ENCODE results near the gene CHRDL1. TPM values are rescaled to one million over a fixed set of nuclear protein-coding genes. Genes with fewer than 3 reads are reported as not detected.

The CHRDL1 gene
- total RNA-seq, 4 donors from 2014 or later, result 4.1 to 12.5 (median 7.6) TPM

- no peak overlapping the region for H3K27ac ChIP-seq
- H3K9me3 ChIP-seq, result no peaks in the 10 kb centered on the region
- TF ChIP-seq CTCF (IDR thresholded peaks at IDR 0.05) (no peak), POLR2A (IDR thresholded peaks at IDR 0.05) (no peak)
- no peaks in the 10 kb centered on the region for H3K27me3 ChIP-seq
- no peaks in the 10 kb centered on the region for H3K36me3 ChIP-seq
- H3K4me1 ChIP-seq, result no peaks in the 10 kb centered on the region
- no peak overlapping the region for H3K4me3 ChIP-seq
- no peak for DNase-seq
Measured at GRCh38 chrX:110741213-110741796, 54.3 kb downstream of the CHRDL1 start.

- H3K4me3 ChIP-seq, result no peak overlapping the region
- H3K27me3 ChIP-seq, result no peaks in the 10 kb centered on the region
- no peaks in the 10 kb centered on the region for H3K36me3 ChIP-seq
- H3K4me1 ChIP-seq, result no peaks in the 10 kb centered on the region
- H3K27ac ChIP-seq, result no peak overlapping the region
- no peak for TF ChIP-seq CTCF (IDR thresholded peaks at IDR 0.05)
- no peak for TF ChIP-seq POLR2A (IDR thresholded peaks at IDR 0.05)
- DNase-seq, result no peak
- H3K9me3 ChIP-seq, result no peaks in the 10 kb centered on the region
Measured at GRCh38 chrX:110734894-110735541, 60.6 kb downstream of the CHRDL1 start.

GRCh38 chrX:110734271-110734670, 61.3 kb downstream of the CHRDL1 start:
- no peaks in the 10 kb centered on the region for H3K9me3 ChIP-seq
- H3K4me1 ChIP-seq, result no peaks in the 10 kb centered on the region
- H3K27ac ChIP-seq, result no peak overlapping the region
- TF ChIP-seq CTCF (IDR thresholded peaks at IDR 0.05), result no peak
- TF ChIP-seq POLR2A (IDR thresholded peaks at IDR 0.05), result no peak
- no peaks in the 10 kb centered on the region for H3K36me3 ChIP-seq
- H3K4me3 ChIP-seq, result no peak overlapping the region
- DNase-seq, result no peak
- H3K27me3 ChIP-seq, result no peaks in the 10 kb centered on the region

- TF ChIP-seq CTCF (IDR thresholded peaks at IDR 0.05) (no peak), POLR2A (IDR thresholded peaks at IDR 0.05) (no peak)
- DNase-seq, result no peak
- Histone ChIP-seq H3K36me3 (no peaks in the 10 kb centered on the region), H3K4me3 (no peak overlapping the region), H3K27ac (no peak overlapping the region), H3K9me3 (no peaks in the 10 kb centered on the region), H3K27me3 (no peaks in the 10 kb centered on the region), H3K4me1 (no peaks in the 10 kb centered on the region)
Measured at GRCh38 chrX:110733166-110733565, 62.5 kb downstream of the CHRDL1 start.

- no peaks in the 10 kb centered on the region for H3K27me3 ChIP-seq
- no peaks in the 10 kb centered on the region for H3K9me3 ChIP-seq
- H3K4me3 ChIP-seq, result no peak overlapping the region
- H3K27ac ChIP-seq, result no peak overlapping the region
- TF ChIP-seq CTCF (IDR thresholded peaks at IDR 0.05) (no peak), POLR2A (IDR thresholded peaks at IDR 0.05) (no peak)
- no peak for DNase-seq
- no peaks in the 10 kb centered on the region for H3K36me3 ChIP-seq
- H3K4me1 ChIP-seq, result no peaks in the 10 kb centered on the region
Measured at GRCh38 chrX:110732266-110732665, 63.4 kb downstream of the CHRDL1 start.
